Measurements from ENCODE around the gene CCDC86.

CCDC86 gene

GRCh38 chr11:60854140-60854846, 12.4 kb downstream of the CCDC86 start:
- DNase-seq: no peak

GRCh38 chr11:60854847-60855725, 13.2 kb downstream of the CCDC86 start:
- DNase-seq: no peak

- DNase-seq: no peak
Observed at GRCh38 chr11:60855726-60856633, 14.1 kb downstream of the CCDC86 start, which contains the start of gene PTGDR2. Gene PTGDR2 (minus strand): TSS chr11:60855950. CDS start chr11:60853722, 2,228 bp downstream.

GRCh38 chr11:60857378-60858232, 15.7 kb downstream of the CCDC86 start:
- no peak for DNase-seq

GRCh38 chr11:60858236-60858635, 16.3 kb downstream of the CCDC86 start:
- no peak for DNase-seq

GRCh38 chr11:60858731-60859464, 17.0 kb downstream of the CCDC86 start:
- DNase-seq: no peak

- DNase-seq: no peak
Observed at GRCh38 chr11:60859616-60860250, 17.8 kb downstream of the CCDC86 start.

- no peak for DNase-seq
Observed at GRCh38 chr11:60860943-60861342, 19.0 kb downstream of the CCDC86 start.

GRCh38 chr11:60862171-60862570, 20.3 kb downstream of the CCDC86 start:
- no peak for DNase-seq

GRCh38 chr11:60863550-60864521, 21.9 kb downstream of the CCDC86 start:
- no peak for DNase-seq

GRCh38 chr11:60864856-60865513, 23.1 kb downstream of the CCDC86 start:
- no peak for DNase-seq

- no peak for DNase-seq
Observed at GRCh38 chr11:60866911-60867870, 25.3 kb downstream of the CCDC86 start, which contains the start of gene ZP1. Gene ZP1 (plus strand): TSS chr11:60867542. CDS start chr11:60867562, 20 bp downstream.

GRCh38 chr11:60867871-60868681, 26.2 kb downstream of the CCDC86 start:
- DNase-seq: no peak

GRCh38 chr11:60868682-60869450, 27.0 kb downstream of the CCDC86 start:
- DNase-seq: no peak

- DNase-seq: no peak
Observed at GRCh38 chr11:60869451-60869825, 27.5 kb downstream of the CCDC86 start.

GRCh38 chr11:60870276-60870675, 28.4 kb downstream of the CCDC86 start:
- no peak for DNase-seq

Data from NCI-H187 treated with DMSO at 0.1 percent for 48 hours (cell line).